Measurements from ENCODE around the gene RRAS2. TPM values are rescaled to one million over a fixed set of nuclear protein-coding genes. Genes with fewer than 3 reads are reported as not detected.

Gene RRAS2
- total and polyA plus RNA-seq, 3 donors from 2014 or later, result 37.3 to 62.6 (median 57.4) TPM

GRCh38 chr11:14342906-14343305 lies 16.1 kb downstream of the RRAS2 start:
- no peak for DNase-seq
- intact Hi-C loops (cut with DNase I; ENCODE audit: low total_unique reads), result no loop called here
- TF ChIP-seq CTCF (IDR thresholded peaks at IDR 0.05) (no peak), POLR2A (IDR thresholded peaks at IDR 0.05) (no peak)
- no peaks in the 10 kb centered on the region for H3K27me3 ChIP-seq
- no peaks in the 10 kb centered on the region for H3K36me3 ChIP-seq (ENCODE audit: low read depth, missing control alignments)
- no peaks in the 10 kb centered on the region for H3K9me3 ChIP-seq
- no peaks in the 10 kb centered on the region for H3K4me1 ChIP-seq
- 69 to 73% methylated on average over 1 of the region's 1 CpG for WGBS, 2 donors
- no peak overlapping the region for H3K4me3 ChIP-seq
- no peak overlapping the region for H3K27ac ChIP-seq

- TF ChIP-seq CTCF (IDR thresholded peaks at IDR 0.05), result no peak
- TF ChIP-seq POLR2A (IDR thresholded peaks at IDR 0.05), result no peak
- Histone ChIP-seq H3K27me3 (no peaks in the 10 kb centered on the region), H3K4me3 (no peak overlapping the region), H3K27ac (no peak overlapping the region), H3K36me3 (ENCODE audit: low read depth, missing control alignments) (no peaks in the 10 kb centered on the region), H3K9me3 (no peaks in the 10 kb centered on the region), H3K4me1 (no peaks in the 10 kb centered on the region)
- 76 to 80% methylated on average over 3 of the region's 3 CpGs for WGBS, 2 donors
- no peak for DNase-seq
- intact Hi-C loops (cut with DNase I; ENCODE audit: low total_unique reads), result no loop called here
Measured at GRCh38 chr11:14341968-14342367, 17.0 kb downstream of the RRAS2 start.

GRCh38 chr11:14340721-14341120 lies 18.3 kb downstream of the RRAS2 start:
- Histone ChIP-seq H3K4me3 (no peak overlapping the region), H3K36me3 (ENCODE audit: low read depth, missing control alignments) (no peaks in the 10 kb centered on the region), H3K27me3 (no peaks in the 10 kb centered on the region), H3K9me3 (no peaks in the 10 kb centered on the region), H3K4me1 (no peaks in the 10 kb centered on the region), H3K27ac (no peak overlapping the region)
- TF ChIP-seq POLR2A (IDR thresholded peaks at IDR 0.05), result no peak
- TF ChIP-seq CTCF (IDR thresholded peaks at IDR 0.05), result no peak
- intact Hi-C loops (cut with DNase I; ENCODE audit: low total_unique reads), result no loop called here
- no peak for DNase-seq
- WGBS, 2 donors, result 86 to 94% methylated on average over 2 of the region's 2 CpGs

- Histone ChIP-seq H3K9me3 (no peaks in the 10 kb centered on the region), H3K36me3 (ENCODE audit: low read depth, missing control alignments) (no peaks in the 10 kb centered on the region), H3K4me1 (no peaks in the 10 kb centered on the region), H3K27me3 (no peaks in the 10 kb centered on the region), H3K27ac (no peak overlapping the region), H3K4me3 (no peak overlapping the region)
- TF ChIP-seq CTCF (IDR thresholded peaks at IDR 0.05) (no peak), POLR2A (IDR thresholded peaks at IDR 0.05) (no peak)
- WGBS, 2 donors, result 95 to 96% methylated on average over 1 of the region's 1 CpG
- DNase-seq, result no peak
- intact Hi-C loops (cut with DNase I; ENCODE audit: low total_unique reads), result no loop called here
Measured at GRCh38 chr11:14339356-14339755, 19.6 kb downstream of the RRAS2 start.
